Gastroesophageal sphincter (tissue), 4 donors: ENCODE results near the gene GSG1L. TPM values are rescaled to one million over a fixed set of nuclear protein-coding genes. Genes with fewer than 3 reads are reported as not detected.

Experiments
- ATAC-seq: fragments of 150-250 bp; one replicate; pipeline ENCODE4 v1.9.1; 2016; ENCODE audit warnings: mild to moderate bottlenecking, moderate library complexity
- H3K27ac ChIP-seq, 4 donors: fragments of 200-600 bp; sonication (generic) in 3 of 4; 1 replicate in 3 of 4; 2 replicates in 1 of 4; pipeline ENCODE4 v1.5.1; 2016 to 2019
- H3K27me3 ChIP-seq: fragments of 200-600 bp; sonication (generic); one replicate; pipeline ENCODE4 v1.5.1; 2019
- H3K36me3 ChIP-seq, 2 donors: fragments of 200-600 bp; sonication (generic); one replicate each; pipeline ENCODE4 v1.5.1; 2019; ENCODE audit warnings: control low read depth in 1 of 2
- H3K4me1 ChIP-seq, 3 donors: fragments of 200-600 bp; sonication (generic); 1 replicate in 2 of 3; 2 replicates in 1 of 3; pipeline ENCODE4 v1.5.1; 2016 to 2019; ENCODE audit warnings: control low read depth in 2 of 3
- H3K4me3 ChIP-seq, 2 donors: fragments of 200-600 bp; sonication (generic); one replicate each; pipeline ENCODE4 v1.5.1; 2019; ENCODE audit warnings: mild to moderate bottlenecking in 1 of 2, moderate library complexity in 1 of 2
- H3K9me3 ChIP-seq, 3 donors: fragments of 200-600 bp; sonication (generic); one replicate each; pipeline ENCODE4 v1.5.1; 2017 to 2019; ENCODE audit warnings: control low read depth in 2 of 3
- EP300 ChIP-seq: sonication (generic); formaldehyde crosslinking; IDR thresholded peaks from one replicate; pipeline ENCODE4 v1.6.1; 2017; ENCODE audit warnings: antibody characterized with exemption, mild to moderate bottlenecking
- POLR2A ChIP-seq, 2 donors: fragments of 450-650 bp; IDR thresholded peaks; one replicate each; pipeline ENCODE4 v1.6.1; 2017; ENCODE audit warnings: antibody characterized with exemption in 2 of 2, mild to moderate bottlenecking in 2 of 2, moderate library complexity in 1 of 2
- POLR2AphosphoS5 ChIP-seq: sonication (generic); formaldehyde crosslinking; IDR thresholded peaks from one replicate; pipeline ENCODE4 v1.6.1; 2017; ENCODE audit warnings: antibody characterized with exemption
- WGBS, 2 donors: methylation state at CpG; one replicate each; pipeline ENCODE4 v1.1.5; 2018; ENCODE audit warnings: low coverage in 1 of 2; 5-methylcytosine and 5-hydroxymethylcytosine counted together
- total RNA-seq, 4 donors: library from RNA; depleted of rRNA; stranded (reverse); fragments of >200 nt; gene quantifications; one replicate each; pipeline ENCODE4 v1.1.0, GENCODE V29; 2016
- TF ChIP-seq, protein P1 (sequence below), 4 experiments: fragments of 200-600 bp in 2 of 4; fragments of 450-650 bp in 2 of 4; sonication (generic) in 1 of 4; IDR thresholded peaks; one replicate each; pipeline ENCODE4 v1.5.1; 2017 to 2019; ENCODE audit warnings: antibody characterized with exemption in 4 of 4, mild to moderate bottlenecking in 2 of 4, moderate library complexity in 2 of 4

Gene GSG1L
- total RNA-seq, 4 donors from 2014 or later: 1.0 TPM; not detected in 3

DNA sequence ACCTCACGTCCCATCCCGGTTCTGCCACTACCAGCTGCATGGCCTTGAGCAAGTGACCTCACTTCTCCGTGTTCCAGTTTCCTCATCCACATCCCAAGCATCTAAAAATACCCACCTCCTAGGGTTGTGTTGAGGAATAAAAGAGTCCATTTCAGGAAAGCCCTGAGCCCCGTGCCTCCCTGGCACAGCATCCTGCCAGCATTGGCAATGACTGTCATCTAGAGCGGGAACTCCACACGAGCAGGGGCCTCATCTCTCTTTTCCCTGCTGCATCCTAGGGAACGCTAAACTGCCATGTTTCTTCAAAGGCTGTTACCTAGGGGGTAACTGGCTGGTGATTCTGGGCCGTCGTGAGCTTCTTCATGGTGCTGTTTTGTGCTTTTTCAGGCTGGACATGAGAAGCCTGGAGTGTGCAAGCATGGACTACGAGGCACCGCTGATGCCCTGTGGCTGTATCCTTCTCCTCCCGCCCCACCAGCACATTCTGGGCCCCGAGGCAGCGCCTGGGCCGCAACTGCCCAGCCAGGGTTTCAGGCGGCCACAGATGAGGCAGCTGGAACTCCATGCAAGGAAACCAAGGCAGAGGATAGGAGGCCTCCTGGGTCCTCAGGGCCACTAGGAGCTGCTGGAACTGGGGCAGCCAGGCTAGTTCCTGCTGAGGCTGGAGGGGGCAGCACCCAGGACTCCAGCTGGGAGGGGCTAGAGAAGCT, 292.2 kb downstream of the GSG1L start:
- 89 to 90% methylated on average over 3 to 8 of the region's 16 CpGs for WGBS, 2 donors
- Histone ChIP-seq H3K27me3 (no peaks in the 10 kb centered on the region), H3K36me3 (peaks cover 0 to 97% of the 10 kb centered on the region in 2 donors), H3K27ac (no peak overlapping the region), H3K4me1 (no peaks in the 10 kb centered on the region), H3K9me3 (no peaks in the 10 kb centered on the region), H3K4me3 (no peak overlapping the region)
- TF ChIP-seq EP300 (no peak), POLR2AphosphoS5 (no peak), POLR2A (IDR thresholded peaks at IDR 0.05) (no peak)
- TF ChIP-seq, protein P1, sequence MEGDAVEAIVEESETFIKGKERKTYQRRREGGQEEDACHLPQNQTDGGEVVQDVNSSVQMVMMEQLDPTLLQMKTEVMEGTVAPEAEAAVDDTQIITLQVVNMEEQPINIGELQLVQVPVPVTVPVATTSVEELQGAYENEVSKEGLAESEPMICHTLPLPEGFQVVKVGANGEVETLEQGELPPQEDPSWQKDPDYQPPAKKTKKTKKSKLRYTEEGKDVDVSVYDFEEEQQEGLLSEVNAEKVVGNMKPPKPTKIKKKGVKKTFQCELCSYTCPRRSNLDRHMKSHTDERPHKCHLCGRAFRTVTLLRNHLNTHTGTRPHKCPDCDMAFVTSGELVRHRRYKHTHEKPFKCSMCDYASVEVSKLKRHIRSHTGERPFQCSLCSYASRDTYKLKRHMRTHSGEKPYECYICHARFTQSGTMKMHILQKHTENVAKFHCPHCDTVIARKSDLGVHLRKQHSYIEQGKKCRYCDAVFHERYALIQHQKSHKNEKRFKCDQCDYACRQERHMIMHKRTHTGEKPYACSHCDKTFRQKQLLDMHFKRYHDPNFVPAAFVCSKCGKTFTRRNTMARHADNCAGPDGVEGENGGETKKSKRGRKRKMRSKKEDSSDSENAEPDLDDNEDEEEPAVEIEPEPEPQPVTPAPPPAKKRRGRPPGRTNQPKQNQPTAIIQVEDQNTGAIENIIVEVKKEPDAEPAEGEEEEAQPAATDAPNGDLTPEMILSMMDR (IDR thresholded peaks at IDR 0.05): no peak
- no peak for ATAC-seq

DNA sequence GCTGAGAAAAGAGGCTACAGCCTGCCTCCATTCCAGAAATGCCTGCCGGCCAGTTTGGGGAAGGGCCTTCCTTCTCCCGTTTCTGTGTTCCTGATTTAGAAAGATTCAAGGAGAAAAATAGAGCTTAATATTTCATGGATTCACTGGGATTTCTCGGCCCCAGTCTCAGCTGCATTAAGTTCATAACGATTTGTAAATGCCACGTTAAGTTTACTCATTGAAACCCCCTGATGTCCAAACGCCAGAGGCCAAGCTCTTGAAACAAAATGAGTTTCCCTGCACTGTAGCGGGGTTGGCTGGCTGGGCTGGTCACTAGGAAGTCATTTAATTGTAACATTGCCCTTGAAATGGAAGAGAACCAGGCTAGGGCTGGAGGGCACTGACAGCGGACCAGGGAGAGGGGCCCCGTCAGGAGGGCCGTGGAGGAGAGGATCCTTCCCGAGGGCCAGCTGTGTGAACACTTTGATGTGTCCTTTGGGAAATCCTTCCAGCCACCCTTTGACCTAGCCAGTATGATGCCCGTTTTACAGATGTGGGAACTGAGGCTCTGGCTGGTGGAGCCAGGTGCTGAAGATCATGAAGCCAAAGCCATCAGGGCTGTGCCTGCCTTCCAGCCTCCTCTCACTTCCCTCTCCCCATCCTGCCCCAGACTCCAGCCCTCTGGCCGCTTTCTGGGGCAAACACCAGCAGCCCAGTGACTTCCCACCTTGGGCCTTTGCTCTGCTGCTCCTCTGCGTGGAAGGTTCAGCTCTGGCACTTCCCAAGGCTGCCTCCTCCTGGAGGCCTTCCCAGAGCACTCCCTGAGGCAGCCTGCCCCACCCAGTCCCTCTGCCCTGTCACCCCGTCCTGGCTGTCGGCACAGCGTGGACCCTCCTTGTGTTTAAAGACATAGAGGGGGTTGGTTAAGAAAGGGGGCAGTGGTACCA, 293.0 kb downstream of the GSG1L start:
- no peak for ATAC-seq
- Histone ChIP-seq H3K9me3 (no peaks in the 10 kb centered on the region), H3K4me1 (no peaks in the 10 kb centered on the region), H3K27ac (no peak overlapping the region), H3K27me3 (no peaks in the 10 kb centered on the region), H3K4me3 (no peak overlapping the region), H3K36me3 (peaks cover 0 to 98% of the 10 kb centered on the region in 2 donors)
- no peak for TF ChIP-seq EP300
- TF ChIP-seq POLR2A (IDR thresholded peaks at IDR 0.05): no peak
- TF ChIP-seq POLR2AphosphoS5: no peak
- 61 to 81% methylated on average over 5 to 14 of the region's 17 CpGs for WGBS, 2 donors

DNA sequence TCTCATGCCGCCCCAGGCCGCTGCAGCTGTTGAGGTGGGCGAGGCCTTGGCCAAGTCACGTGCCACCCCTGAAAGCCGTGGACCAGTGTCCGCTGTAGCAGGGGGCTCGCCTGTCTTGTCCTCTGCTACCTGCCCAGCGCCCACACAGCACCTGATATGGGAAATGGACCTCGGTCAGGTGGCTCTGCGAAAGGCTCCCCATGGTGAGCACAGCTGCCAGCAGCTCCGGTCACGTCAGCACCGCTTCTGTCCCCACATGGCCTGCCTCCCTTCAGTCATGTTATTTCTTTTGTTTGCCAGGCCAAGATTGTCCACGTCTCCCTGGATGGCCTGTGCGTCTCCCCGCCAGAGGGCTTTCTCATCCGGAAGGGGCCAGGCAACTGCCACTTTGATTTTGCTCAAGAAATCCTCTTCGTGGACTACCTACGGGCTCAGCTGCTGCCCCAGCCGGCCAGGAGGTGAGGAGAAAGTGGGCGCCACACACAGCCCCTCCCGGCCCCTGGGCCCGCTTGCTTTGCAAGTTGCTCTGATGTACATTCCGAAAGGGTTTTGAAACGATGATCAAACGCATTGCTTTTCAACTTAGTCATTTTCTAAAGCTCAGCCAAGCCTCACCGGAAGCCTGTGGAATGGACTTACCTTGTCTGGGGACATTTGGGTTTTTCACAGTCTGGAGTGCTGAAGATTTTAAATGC, 293.8 kb downstream of the GSG1L start:
- H3K27me3 ChIP-seq: no peaks in the 10 kb centered on the region
- no peaks in the 10 kb centered on the region for H3K9me3 ChIP-seq
- H3K27ac ChIP-seq: no peak overlapping the region
- no peak for ATAC-seq
- no peaks in the 10 kb centered on the region for H3K4me1 ChIP-seq
- H3K4me3 ChIP-seq: no peak overlapping the region
- TF ChIP-seq POLR2AphosphoS5: no peak
- no peak for TF ChIP-seq EP300
- TF ChIP-seq, protein P1 (IDR thresholded peaks at IDR 0.05): no peak
- TF ChIP-seq POLR2A (IDR thresholded peaks at IDR 0.05): no peak
- 82 to 93% methylated on average over 6 of the region's 27 CpGs for WGBS, 2 donors
- H3K36me3 ChIP-seq: peaks cover 0 to 97% of the 10 kb centered on the region in 2 donors

DNA sequence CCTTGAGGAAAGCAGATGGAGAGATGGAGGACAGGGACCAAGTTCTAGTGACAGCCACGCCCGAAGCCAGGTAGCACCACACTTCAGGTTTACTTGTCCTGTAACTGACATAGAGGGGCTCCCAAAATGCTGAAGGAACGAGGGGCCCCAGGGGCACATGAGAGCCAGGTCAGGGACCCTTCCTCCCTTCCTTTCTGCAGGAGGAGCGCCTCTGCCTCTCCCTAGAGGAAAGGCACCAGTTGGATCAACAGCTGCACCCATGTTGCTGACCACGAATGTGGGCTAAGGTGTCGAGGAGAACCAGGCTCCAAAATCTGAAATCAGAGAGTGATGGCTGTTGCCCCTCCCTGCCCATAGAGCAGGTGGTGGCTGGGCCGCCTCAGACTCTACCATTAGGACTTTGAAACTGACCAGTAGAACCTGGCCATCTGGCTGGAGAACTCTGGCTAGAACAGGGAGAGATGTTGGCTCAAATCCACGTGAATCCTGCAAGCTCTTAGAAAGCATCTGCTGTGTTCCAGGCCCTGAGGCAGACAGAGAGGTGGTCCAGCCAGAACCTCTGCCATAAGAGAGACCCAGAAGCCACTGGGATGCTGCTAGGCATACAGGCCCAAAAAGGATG, 294.8 kb downstream of the GSG1L start:
- Histone ChIP-seq H3K27me3 (no peaks in the 10 kb centered on the region), H3K9me3 (peaks cover 0 to 9% (median 0%) of the 10 kb centered on the region in 3 donors), H3K36me3 (peaks cover 0 to 97% of the 10 kb centered on the region in 2 donors), H3K27ac (no peak overlapping the region), H3K4me1 (no peaks in the 10 kb centered on the region), H3K4me3 (no peak overlapping the region)
- TF ChIP-seq, protein P1 (IDR thresholded peaks at IDR 0.05): no peak
- no peak for TF ChIP-seq POLR2A (IDR thresholded peaks at IDR 0.05)
- no peak for TF ChIP-seq EP300
- no peak for TF ChIP-seq POLR2AphosphoS5
- no peak for ATAC-seq
- WGBS, 2 donors: 43 to 70% methylated on average over 2 of the region's 8 CpGs
